ENCODE results near the gene ATG4A.

ATG4A gene

DNA sequence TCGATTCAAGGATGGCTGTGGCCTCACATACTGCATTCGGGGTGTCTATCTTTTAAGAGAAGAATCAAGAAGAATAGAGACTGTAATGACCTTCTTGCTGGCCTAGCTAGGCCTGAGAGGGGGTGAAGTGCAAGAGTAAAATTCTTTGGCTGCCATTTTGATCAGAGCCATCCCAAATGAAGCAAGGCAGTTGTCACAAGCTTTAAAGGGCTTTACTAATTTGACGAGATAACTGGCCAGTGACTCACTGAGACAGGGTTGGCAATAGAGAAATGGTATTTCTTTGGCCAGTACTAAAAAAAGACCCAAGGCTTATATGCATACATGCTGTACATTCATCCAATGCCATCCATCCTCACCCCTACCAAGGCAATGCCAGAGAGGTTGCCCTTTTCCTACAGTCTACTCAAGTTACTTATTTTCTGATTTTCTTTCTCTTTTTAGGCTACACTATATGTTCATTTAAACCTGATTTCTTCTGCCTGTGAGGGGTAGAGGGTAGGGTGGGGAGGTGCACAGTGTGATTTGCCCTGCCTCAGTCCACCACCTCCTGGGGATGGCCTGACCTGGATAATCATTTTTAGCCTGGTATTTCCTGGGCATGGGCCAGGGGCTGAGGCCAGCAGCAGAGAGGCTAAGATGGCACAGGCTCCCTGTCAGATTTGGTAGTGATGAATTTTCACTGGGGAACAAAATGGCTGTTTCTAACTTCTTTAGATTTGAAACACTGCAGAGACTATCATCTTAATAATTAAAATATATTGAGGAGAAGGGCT, 32.2 kb downstream of the ATG4A start:
- H3K4me3 ChIP-seq (ENCODE audit: low read length), result no peak overlapping the region
- H3K79me2 ChIP-seq (ENCODE audit: control insufficient read depth, insufficient read depth, low read length), result no peaks in the 10 kb centered on the region
- H3K27me3 ChIP-seq (ENCODE audit: insufficient read depth, low read length, poor library complexity), result no peaks in the 10 kb centered on the region
- H3K36me3 ChIP-seq (ENCODE audit: control insufficient read depth, insufficient read depth, low read length), result no peaks in the 10 kb centered on the region
- H3K23ac ChIP-seq (ENCODE audit: low read length), result no peak overlapping the region
- H2BK15ac ChIP-seq (replicated peaks; ENCODE audit: low read depth), result no peak overlapping the region
- no peak overlapping the region for H3K56ac ChIP-seq (ENCODE audit: low read length)
- no peak overlapping the region for H4K5ac ChIP-seq (ENCODE audit: low read length)
- no peak overlapping the region for H2BK120ac ChIP-seq (ENCODE audit: low read depth, low read length)
- no peaks in the 10 kb centered on the region for H3K79me1 ChIP-seq (ENCODE audit: low read length)
- WGBS (ENCODE audit: extremely low coverage, insufficient coverage, low lambda C conversion rate), result no CpG with 5 or more reads among the region's 3 CpGs
- no peaks in the 10 kb centered on the region for H3K4me1 ChIP-seq (ENCODE audit: control insufficient read depth, low read depth, low read length)
- H2BK5ac ChIP-seq (ENCODE audit: low read length), result no peak overlapping the region
- H3K18ac ChIP-seq (ENCODE audit: low read length), result no peak overlapping the region
- H4K8ac ChIP-seq (ENCODE audit: low read depth, low read length), result no peak overlapping the region
- no peak overlapping the region for H3K9ac ChIP-seq (ENCODE audit: low read length)
- no peak overlapping the region for H3K4ac ChIP-seq (ENCODE audit: low read depth, low read length)
- H3K27ac ChIP-seq (ENCODE audit: low read depth, low read length), result no peak overlapping the region
- no peak overlapping the region for H3K4me2 ChIP-seq (ENCODE audit: low read length)
- H2AK5ac ChIP-seq (ENCODE audit: low read length), result no peak overlapping the region
- DNase-seq, result no peak

DNA sequence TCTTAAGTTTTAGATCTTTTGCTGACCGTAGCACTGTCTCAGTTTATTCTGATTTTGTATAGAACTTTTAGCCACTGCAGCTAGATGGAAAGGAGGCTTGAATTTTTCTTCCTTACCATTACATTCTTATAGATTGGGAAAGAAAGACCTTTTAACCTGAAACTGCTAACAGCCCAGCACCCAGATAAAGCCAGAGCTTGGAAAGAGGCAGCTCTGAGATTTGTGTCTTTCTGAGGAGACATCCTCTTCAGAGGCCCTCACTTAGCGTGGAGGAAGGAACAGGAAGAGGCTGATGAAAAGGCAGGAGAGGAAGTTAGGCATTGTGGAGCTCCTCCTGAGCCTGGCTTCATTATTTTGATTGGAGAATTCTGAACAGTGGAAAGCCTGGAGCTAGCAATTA, 35.1 kb downstream of the ATG4A start:
- H3K4ac ChIP-seq (ENCODE audit: low read depth, low read length), result no peak overlapping the region
- no peak overlapping the region for H3K27ac ChIP-seq (ENCODE audit: low read depth, low read length)
- H2BK15ac ChIP-seq (replicated peaks; ENCODE audit: low read depth), result no peak overlapping the region

DNA sequence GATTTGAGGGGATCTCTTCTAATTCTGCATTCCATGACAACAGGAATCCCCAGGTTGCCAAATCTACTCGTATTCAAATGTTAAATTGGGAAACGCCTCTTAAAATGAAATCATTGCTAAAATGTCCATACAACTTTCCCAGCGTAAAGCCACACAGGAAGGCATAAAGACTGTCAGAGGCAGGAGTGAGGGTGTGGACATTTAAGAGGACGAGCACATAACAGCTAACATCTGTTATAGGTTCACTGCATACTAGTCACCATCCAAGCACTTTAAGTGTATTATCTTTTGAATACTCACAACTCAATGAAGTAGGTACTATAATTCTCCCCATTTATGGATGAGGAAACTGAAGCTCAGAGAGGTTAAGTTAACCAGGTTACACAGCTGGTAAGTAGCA, 35.6 kb downstream of the ATG4A start:
- no peaks in the 10 kb centered on the region for H3K79me2 ChIP-seq (ENCODE audit: control insufficient read depth, insufficient read depth, low read length)
- H2BK120ac ChIP-seq (ENCODE audit: low read depth, low read length), result no peak overlapping the region
- H3K9ac ChIP-seq (ENCODE audit: low read length), result no peak overlapping the region
- no peak overlapping the region for H2AK5ac ChIP-seq (ENCODE audit: low read length)
- H3K4me1 ChIP-seq (ENCODE audit: control insufficient read depth, low read depth, low read length), result no peaks in the 10 kb centered on the region
- H2BK15ac ChIP-seq (replicated peaks; ENCODE audit: low read depth), result no peak overlapping the region
- H3K4ac ChIP-seq (ENCODE audit: low read depth, low read length), result no peak overlapping the region
- H4K5ac ChIP-seq (ENCODE audit: low read length), result no peak overlapping the region
- no peak overlapping the region for H2BK5ac ChIP-seq (ENCODE audit: low read length)
- H3K56ac ChIP-seq (ENCODE audit: low read length), result no peak overlapping the region
- no peak overlapping the region for H3K23ac ChIP-seq (ENCODE audit: low read length)
- no peak overlapping the region for H4K8ac ChIP-seq (ENCODE audit: low read depth, low read length)
- no peak overlapping the region for H3K4me2 ChIP-seq (ENCODE audit: low read length)
- H3K18ac ChIP-seq (ENCODE audit: low read length), result no peak overlapping the region
- H3K27ac ChIP-seq (ENCODE audit: low read depth, low read length), result no peak overlapping the region
- no peaks in the 10 kb centered on the region for H3K36me3 ChIP-seq (ENCODE audit: control insufficient read depth, insufficient read depth, low read length)
- no CpG with 5 or more reads among the region's 4 CpGs for WGBS (ENCODE audit: extremely low coverage, insufficient coverage, low lambda C conversion rate)
- no peaks in the 10 kb centered on the region for H3K27me3 ChIP-seq (ENCODE audit: insufficient read depth, low read length, poor library complexity)
- no peaks in the 10 kb centered on the region for H3K79me1 ChIP-seq (ENCODE audit: low read length)
- DNase-seq, result no peak
- no peak overlapping the region for H3K4me3 ChIP-seq (ENCODE audit: low read length)

More for the DNA sequence above, 35.1 kb downstream of the ATG4A start:
- Histone ChIP-seq H3K79me2 (ENCODE audit: control insufficient read depth, insufficient read depth, low read length) (no peaks in the 10 kb centered on the region), H3K23ac (ENCODE audit: low read length) (no peak overlapping the region), H3K4me2 (ENCODE audit: low read length) (no peak overlapping the region), H3K4me1 (ENCODE audit: control insufficient read depth, low read depth, low read length) (no peaks in the 10 kb centered on the region), H3K4me3 (ENCODE audit: low read length) (no peak overlapping the region), H3K36me3 (ENCODE audit: control insufficient read depth, insufficient read depth, low read length) (no peaks in the 10 kb centered on the region), H4K8ac (ENCODE audit: low read depth, low read length) (no peak overlapping the region), H3K79me1 (ENCODE audit: low read length) (no peaks in the 10 kb centered on the region), H2BK120ac (ENCODE audit: low read depth, low read length) (no peak overlapping the region), H2BK5ac (ENCODE audit: low read length) (no peak overlapping the region), H3K56ac (ENCODE audit: low read length) (no peak overlapping the region), H3K9ac (ENCODE audit: low read length) (no peak overlapping the region), H4K5ac (ENCODE audit: low read length) (no peak overlapping the region), H2AK5ac (ENCODE audit: low read length) (no peak overlapping the region), H3K27me3 (ENCODE audit: insufficient read depth, low read length, poor library complexity) (no peaks in the 10 kb centered on the region), H3K18ac (ENCODE audit: low read length) (no peak overlapping the region)
- DNase-seq, result no peak
- no CpG with 5 or more reads among the region's 2 CpGs for WGBS (ENCODE audit: extremely low coverage, insufficient coverage, low lambda C conversion rate)

DNA sequence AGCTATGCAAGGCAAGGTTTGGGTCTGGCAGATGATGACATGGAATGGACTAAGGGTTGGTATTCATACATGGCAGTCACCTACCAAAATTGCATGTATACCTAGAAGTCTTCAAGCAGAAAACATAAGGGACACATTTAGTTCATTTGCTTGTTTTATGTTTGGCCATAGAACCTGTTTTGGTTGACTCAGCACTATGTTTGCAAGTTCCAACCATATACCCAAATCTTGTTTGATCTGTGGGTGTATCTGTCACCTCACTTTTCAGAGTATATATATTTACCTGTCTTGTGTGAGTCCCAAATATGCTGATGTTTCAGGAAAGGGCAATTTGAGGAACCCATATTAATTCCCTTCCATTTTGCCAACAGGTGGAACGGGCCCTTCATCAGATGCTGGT, 39.3 kb downstream of the ATG4A start:
- Histone ChIP-seq H3K27me3 (ENCODE audit: insufficient read depth, low read length, poor library complexity) (no peaks in the 10 kb centered on the region), H3K79me1 (ENCODE audit: low read length) (no peaks in the 10 kb centered on the region), H3K4me3 (ENCODE audit: low read length) (no peak overlapping the region), H3K23ac (ENCODE audit: low read length) (no peak overlapping the region), H3K4me1 (ENCODE audit: control insufficient read depth, low read depth, low read length) (no peaks in the 10 kb centered on the region), H3K36me3 (ENCODE audit: control insufficient read depth, insufficient read depth, low read length) (no peaks in the 10 kb centered on the region), H2BK15ac (replicated peaks; ENCODE audit: low read depth) (no peak overlapping the region), H3K9ac (ENCODE audit: low read length) (no peak overlapping the region), H3K4me2 (ENCODE audit: low read length) (no peak overlapping the region), H2AK5ac (ENCODE audit: low read length) (no peak overlapping the region), H3K18ac (ENCODE audit: low read length) (no peak overlapping the region), H3K56ac (ENCODE audit: low read length) (no peak overlapping the region), H2BK120ac (ENCODE audit: low read depth, low read length) (no peak overlapping the region), H2BK5ac (ENCODE audit: low read length) (no peak overlapping the region), H3K27ac (ENCODE audit: low read depth, low read length) (no peak overlapping the region), H4K8ac (ENCODE audit: low read depth, low read length) (no peak overlapping the region), H4K5ac (ENCODE audit: low read length) (no peak overlapping the region), H3K79me2 (ENCODE audit: control insufficient read depth, insufficient read depth, low read length) (no peaks in the 10 kb centered on the region), H3K4ac (ENCODE audit: low read depth, low read length) (no peak overlapping the region)
- WGBS (ENCODE audit: extremely low coverage, insufficient coverage, low lambda C conversion rate), result no CpG with 5 or more reads among the region's 1 CpG
- DNase-seq, result no peak

DNA sequence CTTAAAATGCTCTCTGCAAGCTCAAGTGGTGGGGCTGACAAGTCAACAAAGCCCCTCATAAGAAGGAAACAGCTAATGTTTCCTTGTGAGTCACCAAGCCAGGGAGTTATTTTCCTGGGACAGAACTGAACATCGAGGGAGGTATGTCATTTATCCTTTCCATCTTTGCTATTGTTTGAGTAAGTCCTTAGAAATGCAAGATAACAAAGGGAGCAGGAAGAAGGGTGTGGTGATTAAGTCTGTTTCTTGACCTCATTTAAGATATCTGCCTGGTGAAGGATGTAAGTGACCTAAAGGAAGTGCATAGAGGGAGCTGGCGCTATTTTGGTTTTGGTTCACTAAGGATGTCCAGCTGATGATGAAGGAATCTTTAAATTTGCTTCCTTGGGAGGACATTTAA, 39.9 kb downstream of the ATG4A start:
- no peak overlapping the region for H4K8ac ChIP-seq (ENCODE audit: low read depth, low read length)
- no peak overlapping the region for H3K23ac ChIP-seq (ENCODE audit: low read length)
- H2BK120ac ChIP-seq (ENCODE audit: low read depth, low read length), result no peak overlapping the region
- H3K4ac ChIP-seq (ENCODE audit: low read depth, low read length), result no peak overlapping the region
- no peak overlapping the region for H2AK5ac ChIP-seq (ENCODE audit: low read length)
- H3K79me2 ChIP-seq (ENCODE audit: control insufficient read depth, insufficient read depth, low read length), result no peaks in the 10 kb centered on the region
- H3K27me3 ChIP-seq (ENCODE audit: insufficient read depth, low read length, poor library complexity), result no peaks in the 10 kb centered on the region
- H3K4me1 ChIP-seq (ENCODE audit: control insufficient read depth, low read depth, low read length), result no peaks in the 10 kb centered on the region
- DNase-seq, result peak; percentile 11
- no peak overlapping the region for H3K56ac ChIP-seq (ENCODE audit: low read length)
- H3K4me3 ChIP-seq (ENCODE audit: low read length), result no peak overlapping the region
- H3K79me1 ChIP-seq (ENCODE audit: low read length), result no peaks in the 10 kb centered on the region
- no peak overlapping the region for H3K9ac ChIP-seq (ENCODE audit: low read length)
- no peak overlapping the region for H4K5ac ChIP-seq (ENCODE audit: low read length)
- H3K4me2 ChIP-seq (ENCODE audit: low read length), result no peak overlapping the region
- H3K27ac ChIP-seq (ENCODE audit: low read depth, low read length), result no peak overlapping the region
- H2BK15ac ChIP-seq (replicated peaks; ENCODE audit: low read depth), result no peak overlapping the region
- H2BK5ac ChIP-seq (ENCODE audit: low read length), result no peak overlapping the region
- WGBS (ENCODE audit: extremely low coverage, insufficient coverage, low lambda C conversion rate), result no CpG with 5 or more reads among the region's 2 CpGs
- no peaks in the 10 kb centered on the region for H3K36me3 ChIP-seq (ENCODE audit: control insufficient read depth, insufficient read depth, low read length)
- H3K18ac ChIP-seq (ENCODE audit: low read length), result no peak overlapping the region

DNA sequence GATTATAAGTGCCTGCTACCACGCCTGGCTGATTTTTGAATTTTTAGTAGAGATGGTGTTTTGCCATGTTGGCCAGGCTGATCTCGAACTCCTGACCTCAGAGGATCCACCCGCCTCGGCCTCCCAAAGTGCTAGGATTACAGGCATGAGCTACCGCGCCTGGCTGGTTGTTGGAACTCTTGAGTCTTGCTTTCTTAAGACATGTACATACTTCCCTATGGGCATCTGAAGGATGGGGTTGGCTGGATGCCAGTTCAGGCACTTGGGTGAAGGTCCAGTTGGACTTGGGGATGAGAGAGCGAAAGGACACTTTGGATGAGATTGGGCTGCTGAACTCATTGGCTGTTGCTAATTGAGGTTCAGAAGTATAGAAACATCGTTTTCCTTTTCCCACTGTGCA, 40.5 kb downstream of the ATG4A start:
- H2BK15ac ChIP-seq (replicated peaks; ENCODE audit: low read depth), result no peak overlapping the region
- H3K56ac ChIP-seq (ENCODE audit: low read length), result no peak overlapping the region
- H3K79me1 ChIP-seq (ENCODE audit: low read length), result no peaks in the 10 kb centered on the region
- no peak overlapping the region for H2AK5ac ChIP-seq (ENCODE audit: low read length)
- H3K4me2 ChIP-seq (ENCODE audit: low read length), result no peak overlapping the region
- no peak overlapping the region for H3K9ac ChIP-seq (ENCODE audit: low read length)
- H3K18ac ChIP-seq (ENCODE audit: low read length), result no peak overlapping the region
- no CpG with 5 or more reads among the region's 8 CpGs for WGBS (ENCODE audit: extremely low coverage, insufficient coverage, low lambda C conversion rate)
- no peak overlapping the region for H2BK120ac ChIP-seq (ENCODE audit: low read depth, low read length)
- H3K4me3 ChIP-seq (ENCODE audit: low read length), result no peak overlapping the region
- H3K4ac ChIP-seq (ENCODE audit: low read depth, low read length), result no peak overlapping the region
- no peak overlapping the region for H4K8ac ChIP-seq (ENCODE audit: low read depth, low read length)
- H3K4me1 ChIP-seq (ENCODE audit: control insufficient read depth, low read depth, low read length), result no peaks in the 10 kb centered on the region
- DNase-seq, result no peak
- H3K36me3 ChIP-seq (ENCODE audit: control insufficient read depth, insufficient read depth, low read length), result no peaks in the 10 kb centered on the region
- H3K23ac ChIP-seq (ENCODE audit: low read length), result no peak overlapping the region
- no peaks in the 10 kb centered on the region for H3K79me2 ChIP-seq (ENCODE audit: control insufficient read depth, insufficient read depth, low read length)
- no peak overlapping the region for H4K5ac ChIP-seq (ENCODE audit: low read length)
- no peaks in the 10 kb centered on the region for H3K27me3 ChIP-seq (ENCODE audit: insufficient read depth, low read length, poor library complexity)
- no peak overlapping the region for H2BK5ac ChIP-seq (ENCODE audit: low read length)
- no peak overlapping the region for H3K27ac ChIP-seq (ENCODE audit: low read depth, low read length)

Data from mesendoderm (in vitro differentiated cells).